Activated CD4-positive, alpha-beta T cell treated with anti-CD3 and anti-CD28 coated beads, Interleukin-2, amount 10 ng/mL, durations not matched to agents 7 days and 5 days (primary cell): ENCODE measurements around the gene AGPAT1. TPM values are rescaled to one million over a fixed set of nuclear protein-coding genes. Genes with fewer than 3 reads are reported as not detected.
"Not testable (repeated sequence)": the region's sequence is repeated elsewhere in the genome, so short reads cannot be mapped to it uniquely, and the experiment has no call there.

Source experiments
- CTCF ChIA-PET: fragments of 350-600 bp; sonication (Branson Sonifier 250); formaldehyde crosslinking; loops from one replicate; lab custom pipeline; 2021; ENCODE audit warnings: antibody characterized with exemption; lab: Charles Lee
- POLR2A ChIA-PET: fragments of 350-600 bp; sonication (Branson Sonifier 250); formaldehyde crosslinking; loops from one replicate; lab custom pipeline; 2021; ENCODE audit warnings: antibody characterized with exemption; lab: Charles Lee
- DNase-seq: peaks from one replicate; pipeline ENCODE4 v3.0.0-alpha.2; 2020
- H3K27ac Mint-ChIP-seq: one replicate; pipeline ENCODE4 v1.8.0; 2021; ENCODE audit warnings: mild to moderate bottlenecking, moderate library complexity, mixed read lengths
- H3K27me3 Mint-ChIP-seq: one replicate; pipeline ENCODE4 v1.8.0; 2021; ENCODE audit warnings: mixed read lengths
- H3K36me3 Mint-ChIP-seq: one replicate; pipeline ENCODE4 v1.8.0; 2021; ENCODE audit warnings: low read depth, mixed read lengths
- H3K4me1 Mint-ChIP-seq: one replicate; pipeline ENCODE4 v1.8.0; 2021; ENCODE audit warnings: mixed read lengths
- H3K4me3 Mint-ChIP-seq: one replicate; pipeline ENCODE4 v1.8.0; 2021; ENCODE audit warnings: mild to moderate bottlenecking, moderate library complexity, mixed read lengths
- H3K9me3 Mint-ChIP-seq: one replicate; pipeline ENCODE4 v1.8.0; 2021; ENCODE audit warnings: mixed read lengths
- total RNA-seq, 2 experiments: library from RNA; stranded (reverse); gene quantifications; one replicate each; pipeline ENCODE4 v1.2.3, GENCODE V29; 2021

AGPAT1 gene
- total RNA-seq, 2 experiments from 2014 or later: 47.3 to 52.0 TPM

GRCh38 chr6:32212076-32212760, 36.3 kb upstream of the AGPAT1 start:
- H3K27ac Mint-ChIP-seq: no peak overlapping the region
- H3K36me3 Mint-ChIP-seq: no peaks in the 10 kb centered on the region
- no peak overlapping the region for H3K4me3 Mint-ChIP-seq
- H3K27me3 Mint-ChIP-seq: peaks cover 3% of the 10 kb centered on the region
- ChIA-PET POLR2A (no interaction called here), CTCF (no interaction called here)
- no peak for DNase-seq
- no peaks in the 10 kb centered on the region for H3K4me1 Mint-ChIP-seq
- no peaks in the 10 kb centered on the region for H3K9me3 Mint-ChIP-seq

- H3K4me3 Mint-ChIP-seq, H3K9me3 Mint-ChIP-seq, POLR2A ChIA-PET, H3K36me3 Mint-ChIP-seq, H3K27ac Mint-ChIP-seq, H3K27me3 Mint-ChIP-seq, H3K4me1 Mint-ChIP-seq, CTCF ChIA-PET, DNase-seq: not testable (repeated sequence)
Observed at GRCh38 chr6:32211432-32211831, 35.5 kb upstream of the AGPAT1 start.

- ChIA-PET POLR2A (no interaction called here), CTCF (no interaction called here)
- no peak overlapping the region for H3K27ac Mint-ChIP-seq
- no peaks in the 10 kb centered on the region for H3K36me3 Mint-ChIP-seq
- no peaks in the 10 kb centered on the region for H3K4me1 Mint-ChIP-seq
- no peak for DNase-seq
- no peaks in the 10 kb centered on the region for H3K9me3 Mint-ChIP-seq
- peaks cover 3% of the 10 kb centered on the region for H3K27me3 Mint-ChIP-seq
- H3K4me3 Mint-ChIP-seq: no peak overlapping the region
Observed at GRCh38 chr6:32210191-32210601, 34.3 kb upstream of the AGPAT1 start.

- no peak for DNase-seq
- H3K36me3 Mint-ChIP-seq: no peaks in the 10 kb centered on the region
- no peak overlapping the region for H3K4me3 Mint-ChIP-seq
- H3K9me3 Mint-ChIP-seq: no peaks in the 10 kb centered on the region
- ChIA-PET POLR2A (no interaction called here), CTCF (no interaction called here)
- H3K4me1 Mint-ChIP-seq: no peaks in the 10 kb centered on the region
- H3K27ac Mint-ChIP-seq: no peak overlapping the region
- peaks cover 9% of the 10 kb centered on the region for H3K27me3 Mint-ChIP-seq
Observed at GRCh38 chr6:32208996-32209395, 33.1 kb upstream of the AGPAT1 start.

DNA sequence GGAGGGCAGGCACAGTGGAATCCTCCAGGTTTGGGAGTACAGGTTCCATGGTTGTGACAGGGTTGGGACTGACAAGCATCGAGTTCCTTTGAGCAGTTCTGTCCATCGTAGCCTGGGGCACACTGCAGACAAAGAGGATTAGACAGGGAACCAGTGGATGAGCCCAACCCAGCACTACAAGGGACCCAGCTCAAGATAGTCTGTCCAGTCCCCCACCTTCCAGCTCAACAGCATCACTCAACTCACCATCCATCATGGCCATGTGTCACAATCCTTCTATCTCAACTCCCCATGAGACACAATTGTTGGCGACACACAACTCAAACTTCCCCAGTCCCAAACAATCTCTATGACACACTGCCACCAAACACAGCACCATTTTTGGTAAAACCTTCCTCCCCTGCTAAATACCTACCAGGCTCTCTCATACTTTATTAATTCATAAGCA, 28.4 kb upstream of the AGPAT1 start:
- no peaks in the 10 kb centered on the region for H3K9me3 Mint-ChIP-seq
- peaks cover 10% of the 10 kb centered on the region for H3K27me3 Mint-ChIP-seq
- DNase-seq: no peak
- CTCF ChIA-PET: interaction anchor here (1.2 kb wide), 1 partner anchor 9 kb away, joined by 4 read pairs; no protein-coding TSS in a partner anchor
- POLR2A ChIA-PET: no interaction called here
- no peak overlapping the region for H3K27ac Mint-ChIP-seq
- H3K36me3 Mint-ChIP-seq: no peaks in the 10 kb centered on the region
- H3K4me3 Mint-ChIP-seq: no peak overlapping the region
- H3K4me1 Mint-ChIP-seq: no peaks in the 10 kb centered on the region

DNA sequence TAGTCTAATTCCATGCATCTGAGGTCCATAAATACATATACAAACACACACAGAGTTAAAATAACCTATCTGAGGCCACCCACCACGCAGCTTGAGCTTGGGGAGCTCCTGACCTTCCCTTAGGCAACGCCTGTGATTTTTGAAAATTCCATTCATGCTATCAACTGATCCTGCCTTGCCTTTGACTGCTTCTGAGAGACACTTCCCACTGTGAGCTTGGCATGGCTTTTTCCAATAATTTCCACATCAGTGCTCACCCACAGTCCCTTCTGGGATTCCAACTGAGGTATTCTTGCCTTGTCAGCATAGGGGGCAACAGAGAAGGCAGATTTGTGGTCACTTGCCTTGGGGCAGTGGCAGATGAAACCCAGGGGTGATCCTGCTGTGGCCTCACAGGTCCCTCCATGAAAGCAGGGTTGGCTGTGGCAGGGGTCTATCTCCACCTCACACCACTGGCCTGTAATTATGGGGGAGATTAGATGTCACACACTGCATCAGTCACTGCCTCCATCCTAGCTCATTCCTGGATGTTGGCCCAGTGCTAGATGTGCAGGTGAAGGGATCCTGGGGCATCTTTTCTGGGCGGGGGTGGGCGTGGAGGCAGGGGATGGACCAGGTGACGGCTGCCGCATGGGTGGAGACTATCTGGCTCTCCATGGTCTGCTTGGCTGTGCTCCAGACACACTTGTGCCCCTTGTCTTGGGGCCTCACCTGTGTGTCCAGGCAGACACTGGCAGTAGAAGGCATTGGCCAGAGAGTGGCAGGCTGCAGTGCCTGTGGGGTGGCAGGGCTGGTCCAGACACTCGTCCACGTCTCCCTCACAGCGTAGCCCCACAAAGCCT, 27.8 kb upstream of the AGPAT1 start:
- H3K27me3 Mint-ChIP-seq: peaks cover 10% of the 10 kb centered on the region
- no peaks in the 10 kb centered on the region for H3K36me3 Mint-ChIP-seq
- ChIA-PET CTCF (interaction anchor here (0.6 to 1.3 kb wide), 2 partner anchors 25 to 1818 kb away, joined by 3 to 4 read pairs; no protein-coding TSS in a partner anchor), POLR2A (no interaction called here)
- H3K4me3 Mint-ChIP-seq: no peak overlapping the region
- DNase-seq: no peak
- H3K4me1 Mint-ChIP-seq: no peaks in the 10 kb centered on the region
- H3K9me3 Mint-ChIP-seq: no peaks in the 10 kb centered on the region
- no peak overlapping the region for H3K27ac Mint-ChIP-seq

- CTCF ChIA-PET: interaction anchor here (0.6 to 1.3 kb wide), 2 partner anchors 23 to 706 kb away, joined by 3 to 4 read pairs; no protein-coding TSS in a partner anchor
- H3K36me3 Mint-ChIP-seq: no peaks in the 10 kb centered on the region
- no peak overlapping the region for H3K4me3 Mint-ChIP-seq
- no peak overlapping the region for H3K27ac Mint-ChIP-seq
- POLR2A ChIA-PET: no interaction called here
- no peak for DNase-seq
- H3K4me1 Mint-ChIP-seq: no peaks in the 10 kb centered on the region
- H3K9me3 Mint-ChIP-seq: no peaks in the 10 kb centered on the region
- peaks cover 8% of the 10 kb centered on the region for H3K27me3 Mint-ChIP-seq
Observed at GRCh38 chr6:32202186-32202585, 26.3 kb upstream of the AGPAT1 start.

GRCh38 chr6:32200711-32201475, 25.0 kb upstream of the AGPAT1 start:
- Mint-ChIP-seq H3K4me1 (peaks cover 5% of the 10 kb centered on the region), H3K36me3 (no peaks in the 10 kb centered on the region), H3K9me3 (no peaks in the 10 kb centered on the region), H3K27me3 (peaks cover 8% of the 10 kb centered on the region), H3K4me3 (no peak overlapping the region), H3K27ac (peak overlapping the region; percentile 57)
- CTCF ChIA-PET: no interaction called here
- POLR2A ChIA-PET: interaction anchor here (0.7 kb wide), 1 partner anchor 504 kb away, joined by 3 read pairs; no protein-coding TSS in a partner anchor
- no peak for DNase-seq

GRCh38 chr6:32198866-32199265, 23.0 kb upstream of the AGPAT1 start:
- ChIA-PET POLR2A (no interaction called here), CTCF (no interaction called here)
- peaks cover 21% of the 10 kb centered on the region for H3K4me1 Mint-ChIP-seq
- H3K4me3 Mint-ChIP-seq: no peak overlapping the region
- no peaks in the 10 kb centered on the region for H3K9me3 Mint-ChIP-seq
- DNase-seq: no peak
- no peaks in the 10 kb centered on the region for H3K36me3 Mint-ChIP-seq
- H3K27ac Mint-ChIP-seq: no peak overlapping the region
- H3K27me3 Mint-ChIP-seq: peaks cover 1% of the 10 kb centered on the region

DNA sequence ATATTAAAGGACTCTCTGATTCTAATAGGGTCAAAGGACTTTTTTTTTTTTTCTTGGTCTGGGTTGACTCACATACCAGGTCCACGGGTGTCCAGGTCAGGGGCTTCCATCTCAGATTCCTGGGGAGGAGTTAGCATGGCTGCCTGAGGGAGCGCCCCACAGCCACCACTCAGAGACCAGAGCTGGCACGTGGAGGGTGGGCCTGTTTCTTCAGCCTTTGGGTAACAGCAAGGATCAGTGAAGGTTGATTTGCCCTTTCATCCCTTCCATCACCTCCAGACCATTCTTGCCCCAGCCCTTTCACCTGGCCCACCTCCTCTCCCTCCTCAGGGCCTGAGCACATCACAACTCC, 22.4 kb upstream of the AGPAT1 start:
- Mint-ChIP-seq H3K27ac (peak overlapping the region; percentile 57), H3K27me3 (no peaks in the 10 kb centered on the region), H3K4me3 (no peak overlapping the region), H3K9me3 (no peaks in the 10 kb centered on the region), H3K36me3 (no peaks in the 10 kb centered on the region), H3K4me1 (peaks cover 27% of the 10 kb centered on the region)
- ChIA-PET POLR2A (no interaction called here), CTCF (interaction anchor here (0.6 to 1.2 kb wide), 2 partner anchors 18 to 69 kb away, joined by 3 to 4 read pairs; partner anchors contain the start of gene FKBPL)
- DNase-seq: no peak

DNA sequence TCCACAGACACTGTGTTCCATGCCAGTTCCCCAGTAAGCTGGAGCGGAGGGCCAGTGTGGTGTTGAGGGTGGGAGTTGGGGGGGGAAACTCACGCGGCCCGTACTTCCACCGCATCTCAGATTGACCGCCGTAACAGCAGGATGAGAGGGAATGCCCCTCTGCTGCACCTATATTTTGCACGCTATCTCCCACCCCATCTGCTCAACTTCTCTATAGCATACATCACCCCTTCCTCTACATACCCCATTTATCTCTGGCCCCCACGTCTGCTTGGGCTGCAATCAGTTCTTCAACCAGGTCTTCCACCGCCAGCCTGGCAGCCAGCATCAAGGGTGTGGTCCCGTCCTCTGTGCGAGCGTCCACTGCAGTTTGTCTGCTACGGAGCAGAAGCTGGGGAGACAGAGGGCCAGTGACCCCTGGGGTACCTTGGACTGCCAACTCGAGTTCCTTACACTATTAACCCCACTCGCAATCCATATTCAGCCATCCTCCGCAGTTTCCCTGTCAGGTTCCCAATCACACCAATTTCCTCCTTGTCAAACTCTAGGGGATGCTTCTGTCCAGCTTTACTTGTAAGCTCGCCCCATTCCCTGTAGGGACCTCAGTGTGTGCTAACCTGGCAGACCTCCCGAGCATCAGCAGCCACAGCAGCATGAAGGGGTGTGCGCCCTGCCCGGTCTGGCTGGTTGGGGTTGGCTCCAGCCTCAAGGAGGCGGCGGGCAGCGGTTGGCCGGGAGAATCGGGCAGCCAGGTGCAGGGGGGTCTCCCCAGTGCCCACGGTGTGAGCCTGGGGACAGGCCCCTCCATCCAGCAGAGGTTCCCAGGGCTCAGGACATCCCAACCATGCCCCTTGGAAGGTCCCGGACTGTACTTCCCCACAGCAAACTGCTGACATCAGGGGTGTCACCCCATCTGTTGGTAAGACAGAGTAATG, 21.1 kb upstream of the AGPAT1 start:
- CTCF ChIA-PET: interaction anchor here (1.0 to 1.2 kb wide), 2 partner anchors 9 to 67 kb away, joined by 4 to 5 read pairs; partner anchors contain the start of gene FKBPL
- Mint-ChIP-seq H3K27me3 (no peaks in the 10 kb centered on the region), H3K27ac (peak overlapping the region; percentile 99), H3K4me3 (peak overlapping the region; percentile 91), H3K36me3 (peaks cover 4% of the 10 kb centered on the region), H3K4me1 (peaks cover 31% of the 10 kb centered on the region), H3K9me3 (no peaks in the 10 kb centered on the region)
- POLR2A ChIA-PET: no interaction called here
- no peak for DNase-seq
